ENCODE measurements around the gene MOB3B.

Gene MOB3B

GRCh38 chr9:27414220-27414761 is 115.3 kb downstream of the MOB3B start:
- no peak for DNase-seq

- DNase-seq: no peak
Observed at GRCh38 chr9:27413511-27414219, 115.9 kb downstream of the MOB3B start.

GRCh38 chr9:27412963-27413362 is 116.7 kb downstream of the MOB3B start:
- no peak for DNase-seq

GRCh38 chr9:27412081-27412480 is 117.5 kb downstream of the MOB3B start:
- DNase-seq: no peak

- no peak for DNase-seq
Observed at GRCh38 chr9:27408482-27408881, 121.1 kb downstream of the MOB3B start.

- DNase-seq: no peak
Observed at GRCh38 chr9:27408001-27408400, 121.6 kb downstream of the MOB3B start.

- DNase-seq: no peak
Observed at GRCh38 chr9:27407491-27407890, 122.1 kb downstream of the MOB3B start.

GRCh38 chr9:27404661-27405060 is 125.0 kb downstream of the MOB3B start:
- DNase-seq: no peak

- no peak for DNase-seq
Observed at GRCh38 chr9:27402626-27403025, 127.0 kb downstream of the MOB3B start.

- no peak for DNase-seq
Observed at GRCh38 chr9:27400334-27400880, 129.2 kb downstream of the MOB3B start.

GRCh38 chr9:27398982-27399653 is 130.5 kb downstream of the MOB3B start:
- no peak for DNase-seq

GRCh38 chr9:27396495-27396894 is 133.1 kb downstream of the MOB3B start:
- no peak for DNase-seq

GRCh38 chr9:27395484-27395921 is 134.1 kb downstream of the MOB3B start:
- no peak for DNase-seq

GRCh38 chr9:27394826-27395201 is 134.8 kb downstream of the MOB3B start:
- no peak for DNase-seq

GRCh38 chr9:27394154-27394825 is 135.3 kb downstream of the MOB3B start:
- DNase-seq: no peak

GRCh38 chr9:27393054-27393846 is 136.4 kb downstream of the MOB3B start:
- DNase-seq: no peak

- DNase-seq: no peak
Observed at GRCh38 chr9:27392451-27392850, 137.2 kb downstream of the MOB3B start.

GRCh38 chr9:27391040-27391895 is 138.3 kb downstream of the MOB3B start:
- no peak for DNase-seq

- DNase-seq: no peak
Observed at GRCh38 chr9:27388150-27388549, 141.5 kb downstream of the MOB3B start.

GRCh38 chr9:27387722-27388121 is 141.9 kb downstream of the MOB3B start:
- DNase-seq: no peak

- DNase-seq: no peak
Observed at GRCh38 chr9:27386571-27387091, 143.0 kb downstream of the MOB3B start.

All from NCI-H2029 treated with DMSO at 0.1 percent for 48 hours (cell line).